ENCODE measurements around the gene FUT7. TPM values are rescaled to one million over a fixed set of nuclear protein-coding genes. Genes with fewer than 3 reads are reported as not detected.

The FUT7 gene
- total RNA-seq, 3 donors from 2014 or later (not counting 1 experiment from before 2014, with no cell fraction given) = 0.99 to 5.1 (median 3.9) TPM

DNA sequence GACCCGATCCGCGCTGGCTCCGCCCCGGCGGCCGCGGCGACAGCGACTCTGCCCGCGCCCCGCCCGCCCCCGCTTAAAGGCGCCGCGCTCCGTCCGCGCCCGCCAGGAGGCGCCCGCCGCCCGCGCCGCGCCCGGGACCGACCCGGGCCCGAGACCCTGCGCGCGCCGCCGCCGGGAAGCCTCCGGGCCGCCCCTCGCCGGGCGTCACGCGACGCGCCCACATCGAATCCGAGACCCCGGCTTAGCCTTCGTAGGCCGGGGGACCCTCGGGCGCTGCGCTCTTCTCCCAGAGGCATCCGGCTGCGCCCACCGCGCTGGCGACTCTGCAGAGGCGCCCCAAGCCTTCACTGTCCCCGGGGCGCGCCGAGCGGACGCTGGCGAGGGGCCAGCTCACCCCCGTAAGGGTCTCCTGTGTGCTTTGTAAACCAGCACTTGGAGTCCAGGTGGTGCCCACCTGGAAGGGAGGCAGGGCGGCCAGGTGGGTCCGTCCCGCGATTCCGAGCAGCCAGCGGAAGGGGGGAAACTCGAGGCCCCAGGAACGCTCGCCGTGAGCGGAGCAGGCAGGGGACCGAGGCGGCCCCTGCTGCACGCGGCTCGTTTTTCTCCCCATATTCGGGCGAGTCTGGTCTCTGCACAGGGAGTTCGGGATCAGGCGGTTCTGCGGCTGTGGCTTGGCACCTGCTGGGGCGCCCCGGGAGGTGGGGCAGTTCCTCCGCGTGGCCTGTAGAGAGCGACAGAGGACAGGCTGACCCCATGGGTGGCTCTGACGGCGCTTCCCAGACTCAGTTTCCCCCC is 3.4 kb downstream of the FUT7 start:
- H3K4me1 Mint-ChIP-seq = peaks cover 32 to 67% of the 10 kb centered on the region in 2 donors
- DNase-seq (peak; percentile 70 to 90), ATAC-seq (peak; percentile 64 to 75 (median 67))
- Histone ChIP-seq H3K9me3 (ENCODE audit: control insufficient read depth, insufficient read depth, low read length) (no peaks in the 10 kb centered on the region), H3K4me3 (ENCODE audit: low read length) (peak overlapping the region; percentile 68), H3K27ac (ENCODE audit: low read length) (peak overlapping the region; percentile 73), H3K4me1 (ENCODE audit: control insufficient read depth, insufficient read depth, low read length) (peaks cover 85% of the 10 kb centered on the region), H3K36me3 (ENCODE audit: control insufficient read depth, insufficient read depth, low read length) (no peaks in the 10 kb centered on the region), H3K27me3 (ENCODE audit: control insufficient read depth, insufficient read depth, low read length) (no peaks in the 10 kb centered on the region)
- no peaks in the 10 kb centered on the region for H3K36me3 Mint-ChIP-seq
- H3K4me3 Mint-ChIP-seq = peak overlapping the region; percentile 91
- TF ChIP-seq, protein P1, sequence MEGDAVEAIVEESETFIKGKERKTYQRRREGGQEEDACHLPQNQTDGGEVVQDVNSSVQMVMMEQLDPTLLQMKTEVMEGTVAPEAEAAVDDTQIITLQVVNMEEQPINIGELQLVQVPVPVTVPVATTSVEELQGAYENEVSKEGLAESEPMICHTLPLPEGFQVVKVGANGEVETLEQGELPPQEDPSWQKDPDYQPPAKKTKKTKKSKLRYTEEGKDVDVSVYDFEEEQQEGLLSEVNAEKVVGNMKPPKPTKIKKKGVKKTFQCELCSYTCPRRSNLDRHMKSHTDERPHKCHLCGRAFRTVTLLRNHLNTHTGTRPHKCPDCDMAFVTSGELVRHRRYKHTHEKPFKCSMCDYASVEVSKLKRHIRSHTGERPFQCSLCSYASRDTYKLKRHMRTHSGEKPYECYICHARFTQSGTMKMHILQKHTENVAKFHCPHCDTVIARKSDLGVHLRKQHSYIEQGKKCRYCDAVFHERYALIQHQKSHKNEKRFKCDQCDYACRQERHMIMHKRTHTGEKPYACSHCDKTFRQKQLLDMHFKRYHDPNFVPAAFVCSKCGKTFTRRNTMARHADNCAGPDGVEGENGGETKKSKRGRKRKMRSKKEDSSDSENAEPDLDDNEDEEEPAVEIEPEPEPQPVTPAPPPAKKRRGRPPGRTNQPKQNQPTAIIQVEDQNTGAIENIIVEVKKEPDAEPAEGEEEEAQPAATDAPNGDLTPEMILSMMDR (IDR thresholded peaks at IDR 0.05) = no peak
- intact Hi-C loops (cut with micrococcal nuclease) = no loop called here
- H3K27me3 Mint-ChIP-seq (ENCODE audit: low read depth in 2 of 2) = no peaks in the 10 kb centered on the region
- under 1% methylated on average over 98 of the region's 98 CpGs for WGBS (ENCODE audit: insufficient coverage)
- no peaks in the 10 kb centered on the region for H3K9me3 Mint-ChIP-seq
- H3K27ac Mint-ChIP-seq = peak overlapping the region; percentile 88 to 91

DNA sequence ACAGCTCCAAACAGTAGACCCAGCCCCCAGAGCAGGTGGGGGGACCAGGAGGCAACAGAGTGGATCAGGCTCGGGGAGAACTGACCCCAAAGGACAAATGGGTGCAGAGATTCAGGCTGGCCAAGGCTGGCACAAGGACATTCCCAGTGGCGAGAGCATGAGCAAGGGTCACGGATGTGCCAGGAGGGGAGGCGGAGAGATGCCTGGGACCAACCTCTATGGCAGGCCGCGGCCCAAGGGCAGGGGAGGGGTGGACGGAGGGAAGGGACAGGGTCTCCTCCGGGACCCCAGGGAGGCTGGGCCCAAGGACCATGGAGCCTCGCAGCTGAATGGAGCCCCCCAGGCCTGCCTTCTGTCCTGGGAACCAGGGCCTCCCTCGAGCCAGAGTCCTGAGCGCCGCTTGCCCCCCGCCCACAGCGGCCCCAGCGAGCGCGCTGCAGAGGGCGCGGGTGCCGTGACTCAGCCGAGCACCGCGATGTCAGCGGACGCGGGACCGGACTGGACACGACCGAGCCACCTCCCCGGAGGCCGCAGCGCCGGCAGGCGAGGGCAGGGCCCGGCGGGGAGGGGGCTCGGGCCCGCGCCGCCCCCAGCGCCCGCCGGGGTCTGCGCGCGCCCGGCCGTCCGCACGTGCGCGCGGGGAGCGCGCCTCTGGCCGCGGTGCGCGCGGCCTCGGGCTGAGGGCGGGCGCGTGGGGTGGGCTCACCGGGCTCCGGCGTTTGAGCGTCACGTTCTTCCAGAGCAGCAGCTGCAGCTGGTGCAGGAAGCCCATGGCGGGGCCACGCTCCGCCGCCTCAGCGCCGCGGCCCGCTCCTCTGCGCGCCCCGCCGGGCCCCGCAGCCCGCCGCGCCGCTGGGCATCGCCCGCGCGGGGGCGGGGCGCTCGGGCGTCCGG is 4.3 kb downstream of the FUT7 start, which contains the start of gene ABCA2:
ABCA2 (minus strand) TSS at position 869 of the 894 bp plus-strand sequence; CDS start at position 772, 97 bp downstream.
- Histone ChIP-seq H3K4me1 (ENCODE audit: control insufficient read depth, insufficient read depth, low read length) (peaks cover 76% of the 10 kb centered on the region), H3K36me3 (ENCODE audit: control insufficient read depth, insufficient read depth, low read length) (peaks cover 1% of the 10 kb centered on the region), H3K27ac (ENCODE audit: low read length) (peak within 1 kb of the TSS; percentile 73), H3K9me3 (ENCODE audit: control insufficient read depth, insufficient read depth, low read length) (no peaks in the 10 kb centered on the region), H3K4me3 (ENCODE audit: low read length) (peak within 1 kb of the TSS; percentile 68), H3K27me3 (ENCODE audit: control insufficient read depth, insufficient read depth, low read length) (no peaks in the 10 kb centered on the region)
- Mint-ChIP-seq H3K36me3 (no peaks in the 10 kb centered on the region), H3K27me3 (ENCODE audit: low read depth in 2 of 2) (no peaks in the 10 kb centered on the region), H3K4me3 (peak within 1 kb of the TSS; percentile 91), H3K27ac (peak within 1 kb of the TSS; percentile 88 to 91), H3K9me3 (no peaks in the 10 kb centered on the region), H3K4me1 (peaks cover 27 to 61% of the 10 kb centered on the region in 2 donors)
- ATAC-seq (no peak), DNase-seq (no peak)
- TF ChIP-seq, protein P1 (IDR thresholded peaks at IDR 0.05) = no peak
- WGBS (ENCODE audit: insufficient coverage) = 6% methylated on average over 95 of the region's 95 CpGs
- intact Hi-C loops (cut with micrococcal nuclease) = no loop called here

DNA sequence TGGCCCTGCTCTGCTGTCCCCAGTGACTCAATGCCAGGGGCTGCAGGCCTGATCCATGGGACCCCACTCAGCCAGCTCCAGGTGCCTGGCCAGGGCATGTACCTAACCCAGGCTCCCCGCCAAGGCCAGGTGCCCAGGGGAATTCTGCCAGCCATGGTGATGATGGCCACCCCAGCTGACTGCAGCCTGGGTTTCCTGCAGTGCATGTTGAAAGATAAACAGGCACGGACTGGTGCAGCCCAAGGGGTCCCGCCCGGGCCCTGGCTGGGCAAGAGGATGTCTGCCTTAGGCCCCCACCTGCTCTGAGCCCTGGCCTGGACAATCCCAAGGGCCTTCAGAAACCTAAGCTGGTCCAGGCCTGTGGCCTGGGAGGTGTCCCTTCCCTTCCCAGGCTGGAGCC is 5.1 kb downstream of the FUT7 start:
- DNase-seq = peak in 1 of 2 donors; percentile 23
- no peak for ATAC-seq
- no peak overlapping the region for H3K27ac ChIP-seq (ENCODE audit: low read length)
- Mint-ChIP-seq H3K36me3 (no peaks in the 10 kb centered on the region), H3K27ac (peak overlapping the region; percentile 66 to 72), H3K4me3 (peak overlapping the region; percentile 90), H3K4me1 (peaks cover 22 to 58% of the 10 kb centered on the region in 2 donors), H3K9me3 (no peaks in the 10 kb centered on the region), H3K27me3 (ENCODE audit: low read depth in 2 of 2) (no peaks in the 10 kb centered on the region)
- no peaks in the 10 kb centered on the region for H3K9me3 ChIP-seq (ENCODE audit: control insufficient read depth, insufficient read depth, low read length)
- no peaks in the 10 kb centered on the region for H3K27me3 ChIP-seq (ENCODE audit: control insufficient read depth, insufficient read depth, low read length)
- H3K4me1 ChIP-seq (ENCODE audit: control insufficient read depth, insufficient read depth, low read length) = peaks cover 69% of the 10 kb centered on the region
- peaks cover 4% of the 10 kb centered on the region for H3K36me3 ChIP-seq (ENCODE audit: control insufficient read depth, insufficient read depth, low read length)
- peak overlapping the region; percentile 38 for H3K4me3 ChIP-seq (ENCODE audit: low read length)
- intact Hi-C loops (cut with micrococcal nuclease) = no loop called here
- 72% methylated on average over 4 of the region's 4 CpGs for WGBS (ENCODE audit: insufficient coverage)
- TF ChIP-seq, protein P1 (IDR thresholded peaks at IDR 0.05) = no peak

Data from natural killer cell (primary cell).